PC-9 (cell line): ENCODE measurements around the gene FANCI.

ENCODE experiments used
- CTCF ChIP-seq: fragments of 200-600 bp; sonication (generic); conservative IDR thresholded peaks from 2 replicates; pipeline ENCODE4 v1.6.1; 2017; ENCODE audit warnings: mixed run types, antibody characterized with exemption, mild to moderate bottlenecking, moderate library complexity
- EZH2 ChIP-seq: fragments of 200-600 bp; sonication (generic); IDR thresholded peaks from 2 replicates; pipeline ENCODE4 v1.8.0; 2017; ENCODE audit warnings: antibody characterized with exemption, low read depth

GRCh38 chr15:89203705-89204273, 40.0 kb upstream of the FANCI start:
- no peak for TF ChIP-seq CTCF
- TF ChIP-seq EZH2: no peak
